ENCODE data around the gene KCNIP4. TPM values are rescaled to one million over a fixed set of nuclear protein-coding genes. Genes with fewer than 3 reads are reported as not detected.

KCNIP4 gene
- polyA plus RNA-seq, 3 donors: 0.09 to 0.25 TPM; not detected in 1

GRCh38 chr4:21374641-21375368 lies 573.8 kb downstream of the KCNIP4 start:
- H3K4me3 Mint-ChIP-seq: no peak overlapping the region
- no peak for DNase-seq
- Histone ChIP-seq H3K27ac (ENCODE audit: low read depth in 1 of 2, low read length in 2 of 2) (no peak overlapping the region), H3K4me1 (ENCODE audit: control insufficient read depth in 1 of 2, insufficient read depth in 2 of 2, low read length in 2 of 2) (no peaks in the 10 kb centered on the region), H2AFZ (ENCODE audit: insufficient read depth, low read depth, low read length, poor library complexity, severe bottlenecking) (no peak overlapping the region), H3K79me2 (ENCODE audit: insufficient read depth, low read length) (no peaks in the 10 kb centered on the region), H4K20me1 (ENCODE audit: insufficient read depth, low read length) (no peaks in the 10 kb centered on the region), H3K4me3 (replicated peaks in 1 of 3; ENCODE audit: low read depth in 2 of 3, low read length in 3 of 3) (no peak overlapping the region), H3K9me3 (replicated peaks in 1 of 2; ENCODE audit: control insufficient read depth in 1 of 2, insufficient read depth in 1 of 2, low read length in 2 of 2) (no peaks in the 10 kb centered on the region), H3K27me3 (ENCODE audit: control insufficient read depth in 2 of 2, insufficient read depth in 2 of 2, low read length in 2 of 2) (no peaks in the 10 kb centered on the region), H3K36me3 (replicated peaks in 1 of 2; ENCODE audit: control insufficient read depth in 1 of 2, insufficient read depth in 2 of 2, low read length in 2 of 2) (no peaks in the 10 kb centered on the region), H3K9ac (ENCODE audit: insufficient read depth, low read length, poor library complexity, severe bottlenecking) (no peak overlapping the region), H3K4me2 (replicated peaks; ENCODE audit: extremely low read depth, low read length, poor library complexity, severe bottlenecking) (no peak overlapping the region)
- no peaks in the 10 kb centered on the region for H3K4me1 Mint-ChIP-seq
- peaks cover under 1 to 5% (median 3%) of the 10 kb centered on the region in 7 donors for H3K9me3 Mint-ChIP-seq
- intact Hi-C loops (cut with micrococcal nuclease): no loop called here
- no peak for TF ChIP-seq CTCF (IDR thresholded peaks at IDR 0.05)
- H3K27ac Mint-ChIP-seq: no peak overlapping the region
- WGBS (ENCODE audit: insufficient coverage): no CpG with 5 or more reads among the region's 2 CpGs
- peaks cover 0 to 2% (median 0%) of the 10 kb centered on the region in 3 donors for H3K27me3 Mint-ChIP-seq (ENCODE audit: low read depth in 3 of 3)
- no peaks in the 10 kb centered on the region for H3K36me3 Mint-ChIP-seq

- Histone ChIP-seq H3K9ac (ENCODE audit: insufficient read depth, low read length, poor library complexity, severe bottlenecking) (no peak overlapping the region), H3K79me2 (ENCODE audit: insufficient read depth, low read length) (no peaks in the 10 kb centered on the region), H3K4me3 (replicated peaks in 1 of 3; ENCODE audit: low read depth in 2 of 3, low read length in 3 of 3) (no peak overlapping the region), H4K20me1 (ENCODE audit: insufficient read depth, low read length) (no peaks in the 10 kb centered on the region), H3K9me3 (replicated peaks in 1 of 2; ENCODE audit: control insufficient read depth in 1 of 2, insufficient read depth in 1 of 2, low read length in 2 of 2) (no peaks in the 10 kb centered on the region), H2AFZ (ENCODE audit: insufficient read depth, low read depth, low read length, poor library complexity, severe bottlenecking) (no peak overlapping the region), H3K27me3 (ENCODE audit: control insufficient read depth in 2 of 2, insufficient read depth in 2 of 2, low read length in 2 of 2) (no peaks in the 10 kb centered on the region), H3K4me1 (ENCODE audit: control insufficient read depth in 1 of 2, insufficient read depth in 2 of 2, low read length in 2 of 2) (no peaks in the 10 kb centered on the region), H3K36me3 (replicated peaks in 1 of 2; ENCODE audit: control insufficient read depth in 1 of 2, insufficient read depth in 2 of 2, low read length in 2 of 2) (no peaks in the 10 kb centered on the region), H3K27ac (ENCODE audit: low read depth in 1 of 2, low read length in 2 of 2) (no peak overlapping the region), H3K4me2 (replicated peaks; ENCODE audit: extremely low read depth, low read length, poor library complexity, severe bottlenecking) (no peak overlapping the region)
- no peak for DNase-seq
- WGBS (ENCODE audit: insufficient coverage): no CpG with 5 or more reads among the region's 2 CpGs
- Mint-ChIP-seq H3K27me3 (ENCODE audit: low read depth in 3 of 3) (no peaks in the 10 kb centered on the region), H3K36me3 (no peaks in the 10 kb centered on the region), H3K4me1 (no peaks in the 10 kb centered on the region), H3K4me3 (no peak overlapping the region), H3K27ac (no peak overlapping the region), H3K9me3 (peaks cover 0 to 6% (median 2%) of the 10 kb centered on the region in 7 donors)
- TF ChIP-seq CTCF (IDR thresholded peaks at IDR 0.05): no peak
- intact Hi-C loops (cut with micrococcal nuclease): no loop called here
These were observed 581.0 kb downstream of the KCNIP4 start for GRCh38 chr4:21367567-21367966.

All from CD14-positive monocyte (primary cell).